HepG2 (cell line): ENCODE data around the gene PAM16. TPM values are rescaled to one million over a fixed set of nuclear protein-coding genes. Genes with fewer than 3 reads are reported as not detected.

Source experiments
- ATAC-seq: fragments of 200-7000 bp; cut with Tn5 transposase; 3 replicates; pipeline ENCODE4 v1.9.1; 2020; ENCODE audit warnings: mild to moderate bottlenecking, moderate library complexity
- BruUV-seq: library from RNA; stranded (reverse); fragments of 400-500 nt; replicated peaks from 2 replicates; lab custom pipeline; 2021; lab: Mats Ljungman, UMichigan
- CTCF ChIA-PET: fragments of 300-600 bp; formaldehyde crosslinking; extraction: SDS; loops from one replicate; lab custom pipeline; 2021; ENCODE audit warnings: low total read pairs, inconsistent platforms, low intra/inter-chr PET ratio; lab: Yijun Ruan, JAX
- POLR2A ChIA-PET: fragments of 350-600 bp; sonication (Branson Sonifier 250); formaldehyde crosslinking; loops from one replicate; lab custom pipeline; 2020; ENCODE audit warnings: antibody characterized with exemption, inconsistent platforms; lab: Yijun Ruan, JAX
- DNase-seq: peaks from one replicate; pipeline ENCODE4 v3.0.0-alpha.2; 2015; ENCODE audit warnings: low spot score
- FAIRE-seq: peaks from 3 replicates; lab custom pipeline; 2011; peaks lifted over from hg19 to GRCh38; lab: Jason Lieb, UNC
- H2AFZ ChIP-seq: one replicate; pipeline ENCODE4 v1.6.1; 2011; ENCODE audit warnings: low read length, inconsistent platforms
- H3K27ac ChIP-seq: fragments of 300-600 bp; 3 replicates; pipeline ENCODE4 v1.8.0; 2011; ENCODE audit warnings: mixed run types, mild to moderate bottlenecking, mixed read lengths, low read length, inconsistent platforms; ENCODE audit not compliant: insufficient read depth; ENCODE audit errors: extremely low read length
- H3K27me3 ChIP-seq, 2 experiments: fragments of 200-600 bp in 1 of 2; 2 replicates in 1 of 2; 3 replicates in 1 of 2; pipeline versions ENCODE4 v1.6.0 to v1.8.0; 2011; ENCODE audit warnings: low read length in 2 of 2, mild to moderate bottlenecking in 2 of 2, moderate library complexity in 2 of 2, inconsistent platforms in 1 of 2; ENCODE audit not compliant: insufficient read depth in 2 of 2, control insufficient read depth in 1 of 2
- H3K36me3 ChIP-seq, 2 experiments: fragments of 200-600 bp in 1 of 2; replicated peaks in 1 of 2; 2 replicates in 1 of 2; 3 replicates in 1 of 2; pipeline versions ENCODE4 v1.5.1 to v1.8.0; 2011; ENCODE audit warnings: low read length in 2 of 2, inconsistent platforms in 1 of 2; ENCODE audit not compliant: insufficient read depth in 2 of 2, control insufficient read depth in 1 of 2
- H3K4me1 ChIP-seq: 2 replicates; pipeline ENCODE4 v1.5.1; 2012; ENCODE audit warnings: low read length, inconsistent platforms; ENCODE audit not compliant: insufficient read depth
- H3K4me2 ChIP-seq: 2 replicates; pipeline ENCODE4 v1.6.0; 2011; ENCODE audit warnings: low read depth, low read length, inconsistent platforms
- H3K4me3 ChIP-seq, 3 experiments: fragments of 200-600 bp in 1 of 3; sonication (generic), shearing (Covaris generic) in 1 of 3; replicated peaks in 1 of 3; 2 replicates each; pipeline ENCODE4 v1.5.1; 2011 to 2016; ENCODE audit warnings: low read length in 3 of 3, inconsistent platforms in 2 of 3, low read depth in 2 of 3, mild to moderate bottlenecking in 2 of 3, control low read depth in 1 of 3, mixed read lengths in 1 of 3; ENCODE audit not compliant: insufficient read depth in 1 of 3
- H3K79me2 ChIP-seq: one replicate; pipeline ENCODE4 v1.6.1; 2011; ENCODE audit warnings: low read length, inconsistent platforms; ENCODE audit not compliant: insufficient read depth
- H3K9ac ChIP-seq: 2 replicates; pipeline ENCODE4 v1.6.0; 2011; ENCODE audit warnings: mild to moderate bottlenecking, low read depth, low read length, inconsistent platforms; ENCODE audit not compliant: insufficient read depth
- H3K9me3 ChIP-seq: 2 replicates; pipeline ENCODE4 v1.5.1; 2012; ENCODE audit warnings: mild to moderate bottlenecking, low read length
- H4K20me1 ChIP-seq: 2 replicates; pipeline ENCODE4 v1.6.0; 2011; ENCODE audit warnings: inconsistent platforms, mild to moderate bottlenecking, low read length, moderate library complexity; ENCODE audit not compliant: insufficient read depth
- BCL3 ChIP-seq: sonication (generic); formaldehyde crosslinking; IDR thresholded peaks from 2 replicates; pipeline ENCODE4 v1.5.1; 2020; ENCODE audit warnings: mild to moderate bottlenecking, missing genetic modification reagents, moderate library complexity
- CREB1 ChIP-seq, 2 experiments: fragments of 450-650 bp in 1 of 2; IDR thresholded peaks; 2 replicates each; pipeline ENCODE4 v1.6.1; 2016 to 2017; ENCODE audit warnings: control low read depth in 1 of 2, mild to moderate bottlenecking in 1 of 2, missing compliant biosample characterization in 1 of 2, missing genetic modification characterization in 1 of 2
- KDM6A ChIP-seq: IDR thresholded peaks from 2 replicates; pipeline ENCODE4 v1.6.1; 2016; ENCODE audit warnings: low read depth
- POLR2A ChIP-seq, 2 experiments: IDR thresholded peaks; 2 replicates each; pipeline ENCODE4 v1.6.1; 2011; ENCODE audit warnings: low read depth in 2 of 2, low read length in 2 of 2, mild to moderate bottlenecking in 1 of 2, moderate library complexity in 1 of 2; ENCODE audit not compliant: insufficient read depth in 1 of 2
- POLR2AphosphoS5 ChIP-seq: IDR thresholded peaks from 2 replicates; pipeline ENCODE4 v1.6.1; 2012; ENCODE audit warnings: low read depth, low read length
- SAFB2 ChIP-seq: sonication (generic); formaldehyde crosslinking; IDR thresholded peaks from 2 replicates; pipeline ENCODE4 v1.5.1; 2020; ENCODE audit warnings: missing genetic modification reagents, low read depth, mild to moderate bottlenecking, borderline replicate concordance
- SAP130 ChIP-seq: IDR thresholded peaks from 2 replicates; pipeline ENCODE4 v1.6.1; 2016; ENCODE audit warnings: low read depth
- ZNF235 ChIP-seq: sonication (generic); formaldehyde crosslinking; IDR thresholded peaks from 2 replicates; pipeline ENCODE4 v1.8.1; 2023; ENCODE audit warnings: mild to moderate bottlenecking, missing genetic modification reagents, borderline replicate concordance
- ZNF276 ChIP-seq: sonication (generic); formaldehyde crosslinking; IDR thresholded peaks from 2 replicates; pipeline ENCODE4 v1.4.0; 2020; ENCODE audit warnings: mild to moderate bottlenecking, low read depth, missing genetic modification reagents
- WGBS: methylation state at CpG from one replicate; pipeline ENCODE4 v1.1.6; 2017; ENCODE audit warnings: low lambda C conversion rate; 5-methylcytosine and 5-hydroxymethylcytosine counted together
- in situ Hi-C: cut with HindIII; loops from 2 replicates; pipeline ENCODE4 v1.10.0; 2017; ENCODE audit warnings: low pct_unique_long_range_greater_than_20kb; ENCODE audit not compliant: extremely low pct_ligation_motif_present
- intact Hi-C: fragments of 100-400 bp; cut with micrococcal nuclease; formaldehyde crosslinking; loops from one replicate; pipeline ENCODE4 v1.10.0; 2022; ENCODE audit not compliant: unreplicated experiment
- polyA plus RNA-seq, 8 experiments: library from polyadenylated mRNA; depleted of rRNA in 3 of 8; stranded (reverse) in 7 of 8; unstranded in 1 of 8; fragments of >200 nt; fragmentation: Illumina TruSeq in 4 of 8; extraction: Trizol in 4 of 8; gene quantifications; 2 replicates each; pipeline versions ENCODE4 v1.2.1 to v1.2.3, GENCODE V29; 2011 to 2016; ENCODE audit warnings: low read depth in 4 of 8, missing spikeins in 1 of 8, mixed read lengths in 1 of 8; ENCODE audit not compliant: insufficient read depth in 1 of 8
- total RNA-seq, 5 experiments: library from RNA; depleted of rRNA; stranded (reverse); fragments of >200 nt; fragmentation: Illumina TruSeq; extraction: Trizol; gene quantifications; 2 replicates each; pipeline ENCODE4 v1.2.3, GENCODE V29; 2016; ENCODE audit warnings: low read depth in 1 of 5
- TF ChIP-seq, protein P1 (sequence below): sonication (generic); formaldehyde crosslinking; IDR thresholded peaks from 2 replicates; pipeline ENCODE4 v1.5.1; 2020; ENCODE audit warnings: mild to moderate bottlenecking, missing genetic modification reagents, borderline replicate concordance

The PAM16 gene
- total and polyA plus RNA-seq, 2 of the 13 experiments (the other 11 are each of a cell fraction or from before 2014, with no cell fraction given) = 51.5 to 51.8 TPM

DNA sequence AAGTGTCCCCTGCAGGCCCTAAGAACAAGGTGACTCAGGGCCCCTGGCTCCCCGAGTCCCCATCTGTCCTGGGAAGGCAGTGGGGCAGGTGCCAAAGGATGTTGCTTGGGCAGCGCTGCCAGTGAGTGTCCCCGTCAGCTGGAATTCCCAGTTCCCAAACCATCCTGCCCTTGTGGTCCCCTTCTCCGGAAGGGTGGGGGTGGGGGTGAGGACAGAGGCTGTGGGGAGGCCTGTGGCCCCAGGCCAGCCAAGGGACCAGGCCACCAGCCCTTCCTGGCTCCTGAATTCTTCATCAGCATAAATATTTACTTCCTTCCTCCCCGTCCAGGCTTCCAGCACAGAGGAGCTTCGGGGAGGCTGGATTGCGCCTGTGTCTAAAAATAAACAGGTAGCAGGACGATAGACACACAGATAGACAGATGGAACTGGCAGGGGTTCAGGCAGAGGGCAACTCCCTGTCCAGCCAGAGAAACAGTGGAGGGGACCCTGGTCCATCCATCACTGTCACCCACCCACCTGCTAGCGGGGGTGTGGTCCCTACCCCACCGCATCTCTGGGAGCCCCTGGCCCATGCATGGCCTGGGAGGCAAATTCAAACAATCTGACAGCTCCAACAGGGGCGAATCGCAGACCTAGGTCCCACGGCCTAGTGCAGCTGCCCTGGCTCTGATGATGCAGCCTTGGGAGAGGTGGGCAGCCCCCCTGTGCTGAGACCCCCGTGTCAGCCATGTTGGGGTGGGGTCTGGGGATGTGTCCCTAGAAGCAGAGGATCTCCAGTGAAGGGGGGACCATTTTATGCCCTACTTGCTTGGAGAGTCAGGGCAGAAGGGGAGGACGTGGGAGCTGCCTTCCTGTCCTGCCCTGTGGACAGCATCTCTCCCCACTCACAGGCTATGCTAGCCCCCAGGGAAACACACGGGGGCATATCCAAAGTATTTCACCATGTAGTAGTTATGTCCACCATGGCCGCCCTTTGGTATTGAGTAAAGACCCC lies 22.0 kb downstream of the PAM16 start (continued):
- no peak for TF ChIP-seq POLR2A (IDR thresholded peaks at IDR 0.05; ENCODE audit: insufficient read depth in 1 of 2, low read depth in 2 of 2, low read length in 2 of 2)
- TF ChIP-seq SAP130 = peak; percentile 71

GRCh38 chr16:4328046-4328781 lies 22.9 kb downstream of the PAM16 start:
- intact Hi-C loops = loop anchor here (2.0 kb wide), 1 partner anchor 39 kb away; no protein-coding TSS in a partner anchor
- no peaks in the 10 kb centered on the region for H3K9me3 ChIP-seq
- ChIA-PET POLR2A (interaction anchor here (0.8 to 3.1 kb wide), 12 partner anchors 11 to 127 kb away, joined by 3 to 15 read pairs (median 6); partner anchors contain the start of gene GLIS2), CTCF (interaction anchor here (1.2 to 5.6 kb wide), 4 partner anchors 16 to 74 kb away, joined by 3 to 69 read pairs (median 28); no protein-coding TSS in a partner anchor)
- in situ Hi-C loops = loop anchor here (10.0 kb wide), 1 partner anchor 53 kb away; the partner anchor contains the start of gene TFAP4
- H3K4me3 ChIP-seq = peak overlapping the region; percentile 64 to 82 (median 76); a peak in 5 of 6 replicates
- H3K4me2 ChIP-seq = peak overlapping the region; percentile 83
- ATAC-seq (peak; percentile 85), FAIRE-seq (peak; percentile 82), DNase-seq (peak; percentile 86)
- H2AFZ ChIP-seq = no peak overlapping the region
- no peaks in the 10 kb centered on the region for H3K79me2 ChIP-seq
- peak overlapping the region; percentile 64 for H3K27ac ChIP-seq
- H3K27me3 ChIP-seq = 0 out of 5 replicates have a peak, but pooled peaks cover 0 to 5% of the 10 kb centered on the region in 2 experiments
- no TSS peak for BruUV-seq
- H3K4me1 ChIP-seq = peaks cover 47% of the 10 kb centered on the region
- 4% methylated on average over 5 of the region's 30 CpGs for WGBS
- no peaks in the 10 kb centered on the region for H3K36me3 ChIP-seq
- H3K9ac ChIP-seq = peak overlapping the region; percentile 71
- H4K20me1 ChIP-seq = no peaks in the 10 kb centered on the region
- TF ChIP-seq SAFB2 (CRISPR knock-in tag) = no peak
- TF ChIP-seq CREB1 (IDR thresholded peaks at IDR 0.05) = no peak
- TF ChIP-seq CREB1 (CRISPR knock-in tag; IDR thresholded peaks at IDR 0.05) = no peak
- TF ChIP-seq KDM6A (CRISPR knock-in tag) = no peak
- TF ChIP-seq BCL3 (CRISPR knock-in tag) = 0 out of 2 replicates have a peak, but pooled peaks have one; percentile 74
- TF ChIP-seq, protein P1, sequence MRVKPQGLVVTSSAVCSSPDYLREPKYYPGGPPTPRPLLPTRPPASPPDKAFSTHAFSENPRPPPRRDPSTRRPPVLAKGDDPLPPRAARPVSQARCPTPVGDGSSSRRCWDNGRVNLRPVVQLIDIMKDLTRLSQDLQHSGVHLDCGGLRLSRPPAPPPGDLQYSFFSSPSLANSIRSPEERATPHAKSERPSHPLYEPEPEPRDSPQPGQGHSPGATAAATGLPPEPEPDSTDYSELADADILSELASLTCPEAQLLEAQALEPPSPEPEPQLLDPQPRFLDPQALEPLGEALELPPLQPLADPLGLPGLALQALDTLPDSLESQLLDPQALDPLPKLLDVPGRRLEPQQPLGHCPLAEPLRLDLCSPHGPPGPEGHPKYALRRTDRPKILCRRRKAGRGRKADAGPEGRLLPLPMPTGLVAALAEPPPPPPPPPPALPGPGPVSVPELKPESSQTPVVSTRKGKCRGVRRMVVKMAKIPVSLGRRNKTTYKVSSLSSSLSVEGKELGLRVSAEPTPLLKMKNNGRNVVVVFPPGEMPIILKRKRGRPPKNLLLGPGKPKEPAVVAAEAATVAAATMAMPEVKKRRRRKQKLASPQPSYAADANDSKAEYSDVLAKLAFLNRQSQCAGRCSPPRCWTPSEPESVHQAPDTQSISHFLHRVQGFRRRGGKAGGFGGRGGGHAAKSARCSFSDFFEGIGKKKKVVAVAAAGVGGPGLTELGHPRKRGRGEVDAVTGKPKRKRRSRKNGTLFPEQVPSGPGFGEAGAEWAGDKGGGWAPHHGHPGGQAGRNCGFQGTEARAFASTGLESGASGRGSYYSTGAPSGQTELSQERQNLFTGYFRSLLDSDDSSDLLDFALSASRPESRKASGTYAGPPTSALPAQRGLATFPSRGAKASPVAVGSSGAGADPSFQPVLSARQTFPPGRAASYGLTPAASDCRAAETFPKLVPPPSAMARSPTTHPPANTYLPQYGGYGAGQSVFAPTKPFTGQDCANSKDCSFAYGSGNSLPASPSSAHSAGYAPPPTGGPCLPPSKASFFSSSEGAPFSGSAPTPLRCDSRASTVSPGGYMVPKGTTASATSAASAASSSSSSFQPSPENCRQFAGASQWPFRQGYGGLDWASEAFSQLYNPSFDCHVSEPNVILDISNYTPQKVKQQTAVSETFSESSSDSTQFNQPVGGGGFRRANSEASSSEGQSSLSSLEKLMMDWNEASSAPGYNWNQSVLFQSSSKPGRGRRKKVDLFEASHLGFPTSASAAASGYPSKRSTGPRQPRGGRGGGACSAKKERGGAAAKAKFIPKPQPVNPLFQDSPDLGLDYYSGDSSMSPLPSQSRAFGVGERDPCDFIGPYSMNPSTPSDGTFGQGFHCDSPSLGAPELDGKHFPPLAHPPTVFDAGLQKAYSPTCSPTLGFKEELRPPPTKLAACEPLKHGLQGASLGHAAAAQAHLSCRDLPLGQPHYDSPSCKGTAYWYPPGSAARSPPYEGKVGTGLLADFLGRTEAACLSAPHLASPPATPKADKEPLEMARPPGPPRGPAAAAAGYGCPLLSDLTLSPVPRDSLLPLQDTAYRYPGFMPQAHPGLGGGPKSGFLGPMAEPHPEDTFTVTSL (CRISPR knock-in tag) = no peak
- no peak for TF ChIP-seq ZNF276 (CRISPR knock-in tag)
- 0 out of 2 replicates have a peak, but pooled peaks have one; percentile 23 for TF ChIP-seq ZNF235 (CRISPR knock-in tag)
- peak; percentile 30; the same call in 1 of the 2 replicates for TF ChIP-seq POLR2AphosphoS5
